EL (cell line): ENCODE data around the gene SYNE1.
A peak's percentile ranks its signal among the peaks of the same experiment; 100 is the strongest.
"Not testable (repeated sequence)": the region's sequence is repeated elsewhere in the genome, so short reads cannot be mapped to it uniquely, and the experiment has no call there.

Experiments used
- DNase-seq: peaks from one replicate; pipeline ENCODE4 v3.0.0-alpha.2; 2016

The SYNE1 gene

DNA sequence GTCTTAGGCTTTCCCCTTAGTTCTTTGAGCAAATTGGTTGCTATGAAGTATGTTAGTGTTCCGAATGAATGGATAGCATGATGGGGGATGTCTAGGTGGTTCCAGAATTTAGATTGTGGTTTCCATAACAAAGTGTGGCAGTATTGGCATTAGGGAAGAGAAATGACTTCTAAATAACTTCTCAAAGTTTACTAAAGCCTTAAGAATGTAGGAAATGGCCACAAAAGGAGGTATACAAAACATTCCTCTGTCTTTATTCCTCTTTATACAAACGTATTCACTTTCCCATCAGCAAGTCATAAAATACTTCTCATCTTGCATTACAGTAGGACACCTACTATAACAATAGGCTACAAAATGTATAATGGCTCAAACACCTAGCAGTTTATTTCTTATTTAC is 550.1 kb downstream of the SYNE1 start:
- DNase-seq, result peak; percentile 50

- no peak for DNase-seq
Observed at GRCh38 chr6:152086223-152086873, 550.8 kb downstream of the SYNE1 start.

DNA sequence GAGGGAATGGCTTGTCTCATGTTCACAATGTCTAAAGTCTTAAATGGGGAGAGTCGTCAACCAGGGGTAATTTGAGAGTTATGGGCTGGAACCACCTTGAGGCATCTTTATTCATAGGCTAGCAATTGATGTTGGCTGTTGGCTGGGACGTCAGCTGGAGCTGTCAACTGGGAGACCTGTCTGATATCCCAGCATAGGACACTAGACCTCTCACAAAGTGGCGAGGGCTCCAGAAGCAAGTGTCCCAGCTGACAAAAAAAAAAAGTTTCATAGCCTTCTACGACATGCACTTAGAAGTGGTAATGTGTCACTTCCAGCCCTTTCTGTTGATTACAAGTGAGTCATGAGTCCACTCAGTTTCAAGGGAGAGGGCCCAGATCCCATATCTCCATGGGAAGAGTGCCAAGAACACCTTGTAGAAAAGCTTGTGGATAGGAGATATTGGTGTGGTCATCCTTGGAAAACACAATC is 551.7 kb downstream of the SYNE1 start:
- DNase-seq, result peak; percentile 39

GRCh38 chr6:152078804-152079203 is 558.4 kb downstream of the SYNE1 start:
- DNase-seq, result no peak

DNA sequence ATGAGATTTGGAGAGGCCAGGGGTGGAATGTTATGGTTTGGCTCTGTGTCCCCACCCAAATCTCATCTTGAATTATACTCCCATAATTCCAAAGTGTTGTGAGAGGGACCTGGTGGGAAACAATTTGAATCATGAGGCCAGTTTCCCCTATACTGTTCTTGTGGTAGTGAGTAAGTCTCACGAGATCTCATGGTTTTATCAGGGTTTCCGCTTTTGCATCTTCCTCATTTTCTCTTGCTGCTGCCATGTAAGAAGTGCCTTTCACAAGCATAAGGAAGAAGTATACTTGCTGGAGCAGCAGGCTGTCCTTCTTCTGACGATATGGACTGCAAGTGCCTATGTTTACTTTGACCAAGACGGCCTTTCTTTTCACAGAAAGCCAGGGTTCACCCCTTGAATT is 559.2 kb downstream of the SYNE1 start:
- DNase-seq, result no peak

- not testable (repeated sequence) for DNase-seq
Observed at GRCh38 chr6:152076242-152076641, 560.9 kb downstream of the SYNE1 start.

- no peak for DNase-seq
Observed at GRCh38 chr6:152071843-152072242, 565.3 kb downstream of the SYNE1 start.
